Ramos (cell line): ENCODE results near the gene GFRA1.

Source experiments
- in situ Hi-C: fragments of 300-500 bp; cut with MboI; formaldehyde crosslinking; loops from one replicate; pipeline ENCODE4 v1.14.3; 2022; ENCODE audit warnings: low sequenced_read_pairs; ENCODE audit not compliant: unreplicated experiment

The GFRA1 gene

GRCh38 chr10:116272440-116273283 is at the start of gene GFRA1:
Gene GFRA1 (minus strand): TSS chr10:116273206. CDS start chr10:116272029, 1,177 bp downstream.
- in situ Hi-C loops = no loop called here

- in situ Hi-C loops = no loop called here
Measured at GRCh38 chr10:116316503-116316902, 43.5 kb upstream of the GFRA1 start.

- in situ Hi-C loops = no loop called here
Measured at GRCh38 chr10:116312548-116312947, 39.5 kb upstream of the GFRA1 start.

GRCh38 chr10:116311706-116312490 is 38.9 kb upstream of the GFRA1 start:
- in situ Hi-C loops = no loop called here

- in situ Hi-C loops = no loop called here
Measured at GRCh38 chr10:116311016-116311415, 38.0 kb upstream of the GFRA1 start.

GRCh38 chr10:116307455-116307854 is 34.4 kb upstream of the GFRA1 start:
- in situ Hi-C loops = no loop called here

GRCh38 chr10:116306847-116307246 is 33.8 kb upstream of the GFRA1 start:
- in situ Hi-C loops = no loop called here

GRCh38 chr10:116304923-116305322 is 31.9 kb upstream of the GFRA1 start:
- in situ Hi-C loops = no loop called here

GRCh38 chr10:116300542-116300941 is 27.5 kb upstream of the GFRA1 start:
- in situ Hi-C loops = no loop called here

GRCh38 chr10:116298586-116298985 is 25.6 kb upstream of the GFRA1 start:
- in situ Hi-C loops = no loop called here

- in situ Hi-C loops = no loop called here
Measured at GRCh38 chr10:116296291-116296721, 23.3 kb upstream of the GFRA1 start.

- in situ Hi-C loops = no loop called here
Measured at GRCh38 chr10:116292493-116292892, 19.5 kb upstream of the GFRA1 start.

GRCh38 chr10:116289652-116290051 is 16.6 kb upstream of the GFRA1 start:
- in situ Hi-C loops = no loop called here

- in situ Hi-C loops = no loop called here
Measured at GRCh38 chr10:116287906-116288501, 15.0 kb upstream of the GFRA1 start.

- in situ Hi-C loops = no loop called here
Measured at GRCh38 chr10:116286626-116287200, 13.7 kb upstream of the GFRA1 start.

- in situ Hi-C loops = no loop called here
Measured at GRCh38 chr10:116281775-116282174, 8.8 kb upstream of the GFRA1 start.

GRCh38 chr10:116278846-116279245 is 5.8 kb upstream of the GFRA1 start:
- in situ Hi-C loops = no loop called here

- in situ Hi-C loops = no loop called here
Measured at GRCh38 chr10:116276981-116277380, 4.0 kb upstream of the GFRA1 start.

- in situ Hi-C loops = no loop called here
Measured at GRCh38 chr10:116274064-116274904, 1.3 kb upstream of the GFRA1 start.
